Measurements from ENCODE around the gene MTHFD1L. TPM values are rescaled to one million over a fixed set of nuclear protein-coding genes. Genes with fewer than 3 reads are reported as not detected.

MTHFD1L gene
- total RNA-seq, 6 experiments from 2014 or later: 67.5 to 88.7 (median 80.9) TPM

- no peaks in the 10 kb centered on the region; the same call in 1 of the 2 replicates for H3K27me3 Mint-ChIP-seq (ENCODE audit: insufficient read depth)
- DNase-seq: peak; percentile 98
- H3K4me1 Mint-ChIP-seq (ENCODE audit: low read depth): peaks cover 67% of the 10 kb centered on the region
- peak overlapping the region; percentile 97 for H3K27ac Mint-ChIP-seq
- H3K4me3 Mint-ChIP-seq: peak overlapping the region; percentile 81
- H3K9me3 Mint-ChIP-seq: no peaks in the 10 kb centered on the region
- peaks cover 21% of the 10 kb centered on the region for H3K36me3 Mint-ChIP-seq (ENCODE audit: low read depth)
- TF ChIP-seq CTCF (IDR thresholded peaks at IDR 0.05): no peak
Observed at GRCh38 chr6:151067684-151068596, 202.4 kb downstream of the MTHFD1L start.

GRCh38 chr6:151068761-151069312 is 203.3 kb downstream of the MTHFD1L start:
- Mint-ChIP-seq H3K27me3 (ENCODE audit: insufficient read depth) (no peaks in the 10 kb centered on the region; the same call in 1 of the 2 replicates), H3K36me3 (ENCODE audit: low read depth) (peaks cover 24% of the 10 kb centered on the region), H3K4me3 (peak overlapping the region; percentile 81), H3K4me1 (ENCODE audit: low read depth) (peaks cover 61% of the 10 kb centered on the region), H3K9me3 (no peaks in the 10 kb centered on the region), H3K27ac (peak overlapping the region; percentile 97)
- peak; percentile 42 for DNase-seq
- TF ChIP-seq CTCF (IDR thresholded peaks at IDR 0.05): no peak

GRCh38 chr6:151069641-151070040 is 204.1 kb downstream of the MTHFD1L start:
- H3K4me1 Mint-ChIP-seq (ENCODE audit: low read depth): peaks cover 59% of the 10 kb centered on the region

GRCh38 chr6:151070631-151071051 is 205.1 kb downstream of the MTHFD1L start:
- Mint-ChIP-seq H3K4me1 (ENCODE audit: low read depth) (peaks cover 65% of the 10 kb centered on the region), H3K27me3 (ENCODE audit: insufficient read depth) (no peaks in the 10 kb centered on the region; the same call in 1 of the 2 replicates), H3K9me3 (no peaks in the 10 kb centered on the region), H3K36me3 (ENCODE audit: low read depth) (peaks cover 37% of the 10 kb centered on the region), H3K27ac (peak overlapping the region; percentile 97), H3K4me3 (peak overlapping the region; percentile 78)
- no peak for DNase-seq
- no peak for TF ChIP-seq CTCF (IDR thresholded peaks at IDR 0.05)

More at GRCh38 chr6:151069641-151070040, 204.1 kb downstream of the MTHFD1L start:
- no peaks in the 10 kb centered on the region for H3K9me3 Mint-ChIP-seq
- no peak for DNase-seq
- H3K36me3 Mint-ChIP-seq (ENCODE audit: low read depth): peaks cover 32% of the 10 kb centered on the region
- peak overlapping the region; percentile 97 for H3K27ac Mint-ChIP-seq
- H3K27me3 Mint-ChIP-seq (ENCODE audit: insufficient read depth): no peaks in the 10 kb centered on the region; the same call in 1 of the 2 replicates
- TF ChIP-seq CTCF (IDR thresholded peaks at IDR 0.05): no peak
- peak overlapping the region; percentile 81 for H3K4me3 Mint-ChIP-seq

- Mint-ChIP-seq H3K36me3 (ENCODE audit: low read depth) (peaks cover 40% of the 10 kb centered on the region), H3K27me3 (ENCODE audit: insufficient read depth) (no peaks in the 10 kb centered on the region; the same call in 1 of the 2 replicates), H3K4me3 (peak overlapping the region; percentile 78), H3K9me3 (no peaks in the 10 kb centered on the region), H3K27ac (peak overlapping the region; percentile 97), H3K4me1 (ENCODE audit: low read depth) (peaks cover 67% of the 10 kb centered on the region)
- DNase-seq: peak; percentile 72
- TF ChIP-seq CTCF (IDR thresholded peaks at IDR 0.05): no peak
Observed at GRCh38 chr6:151071295-151071694, 205.8 kb downstream of the MTHFD1L start.
